GM19463 (cell line): ENCODE measurements around the gene MVK.
"Not testable (repeated sequence)": the region's sequence is repeated elsewhere in the genome, so short reads cannot be mapped to it uniquely, and the experiment has no call there.

Experiments used
- ATAC-seq: cut with Tn5 transposase; IDR thresholded peaks from one replicate; pipeline ENCODE4 v1.9.1; 2021; ENCODE audit warnings: mild to moderate bottlenecking, moderate library complexity; ENCODE audit not compliant: unreplicated experiment

Gene MVK

GRCh38 chr12:109588461-109589239 is 15.1 kb downstream of the MVK start:
- no peak for ATAC-seq

- ATAC-seq: no peak
Observed at GRCh38 chr12:109589240-109589590, 15.6 kb downstream of the MVK start.

- no peak for ATAC-seq
Observed at GRCh38 chr12:109589691-109590245, 16.2 kb downstream of the MVK start.

GRCh38 chr12:109590566-109590965 is 17.0 kb downstream of the MVK start:
- ATAC-seq: no peak

GRCh38 chr12:109591041-109591440 is 17.4 kb downstream of the MVK start:
- ATAC-seq: no peak

GRCh38 chr12:109592195-109592904 is 18.8 kb downstream of the MVK start:
- no peak for ATAC-seq

- no peak for ATAC-seq
Observed at GRCh38 chr12:109592905-109593272, 19.3 kb downstream of the MVK start.

GRCh38 chr12:109594556-109595317 is 21.1 kb downstream of the MVK start:
- no peak for ATAC-seq

GRCh38 chr12:109595321-109595902 is 21.8 kb downstream of the MVK start:
- no peak for ATAC-seq

- ATAC-seq: no peak
Observed at GRCh38 chr12:109596418-109597244, 23.0 kb downstream of the MVK start.

GRCh38 chr12:109597414-109597794 is 23.8 kb downstream of the MVK start:
- ATAC-seq: no peak

- no peak for ATAC-seq
Observed at GRCh38 chr12:109597795-109598427, 24.3 kb downstream of the MVK start.

- ATAC-seq: no peak
Observed at GRCh38 chr12:109598428-109598854, 24.8 kb downstream of the MVK start.

- ATAC-seq: no peak
Observed at GRCh38 chr12:109599087-109599486, 25.5 kb downstream of the MVK start.

GRCh38 chr12:109600481-109600880 is 26.9 kb downstream of the MVK start:
- ATAC-seq: no peak

GRCh38 chr12:109600995-109601394 is 27.4 kb downstream of the MVK start:
- ATAC-seq: no peak

- no peak for ATAC-seq
Observed at GRCh38 chr12:109601557-109601956, 28.0 kb downstream of the MVK start.

GRCh38 chr12:109602132-109602531 is 28.5 kb downstream of the MVK start:
- ATAC-seq: not testable (repeated sequence)

GRCh38 chr12:109604132-109604585 is 30.6 kb downstream of the MVK start:
- ATAC-seq: no peak

- no peak for ATAC-seq
Observed at GRCh38 chr12:109605016-109605415, 31.4 kb downstream of the MVK start.
